Measurements from ENCODE around the gene HDAC1.
"Not testable (repeated sequence)": the region's sequence is repeated elsewhere in the genome, so short reads cannot be mapped to it uniquely, and the experiment has no call there.

The HDAC1 gene

GRCh38 chr1:32257227-32257508 lies 34.7 kb upstream of the HDAC1 start:
- Histone ChIP-seq H3K4me3 (ENCODE audit: low read depth, low read length) (no peak overlapping the region), H3K27ac (no peak overlapping the region)
- no peak for TF ChIP-seq CTCF (IDR thresholded peaks at IDR 0.05; ENCODE audit: low read depth, low read length)

GRCh38 chr1:32263236-32263593 lies 28.7 kb upstream of the HDAC1 start:
- H3K27ac ChIP-seq; H3K36me3 ChIP-seq; H3K27me3 ChIP-seq (ENCODE audit: insufficient read depth, low read depth, severe bottlenecking); H3K9me3 ChIP-seq (ENCODE audit: severe bottlenecking); H3K4me3 ChIP-seq (ENCODE audit: low read depth, low read length); DNase-seq: not testable (repeated sequence)

More at GRCh38 chr1:32257227-32257508, 34.7 kb upstream of the HDAC1 start:
- DNase-seq = no peak
- Histone ChIP-seq H3K36me3 (no peaks in the 10 kb centered on the region), H3K9me3 (ENCODE audit: severe bottlenecking) (no peaks in the 10 kb centered on the region), H3K27me3 (ENCODE audit: insufficient read depth, low read depth, severe bottlenecking) (no peaks in the 10 kb centered on the region)

DNA sequence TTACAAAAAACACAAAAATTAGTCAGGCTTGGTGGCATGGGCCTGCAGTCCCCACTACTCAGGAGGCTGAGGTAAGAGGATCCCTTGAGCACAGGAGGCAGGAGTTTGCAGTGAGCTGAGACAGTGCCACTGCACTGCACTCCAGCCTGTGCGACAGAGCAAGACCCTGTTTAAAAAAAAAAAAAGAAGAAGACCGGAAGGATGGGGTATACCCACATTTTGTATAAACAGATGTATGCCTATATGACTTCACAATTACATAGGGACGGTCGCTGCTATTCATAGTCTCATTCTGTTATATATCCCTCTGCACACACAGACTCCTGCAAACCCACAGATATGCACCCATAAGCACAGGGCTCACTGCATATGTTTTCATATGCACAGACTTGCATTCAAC lies 28.1 kb upstream of the HDAC1 start:
- no peak overlapping the region for H3K4me3 ChIP-seq (ENCODE audit: low read depth, low read length)
- H3K9me3 ChIP-seq (ENCODE audit: severe bottlenecking) = no peaks in the 10 kb centered on the region
- DNase-seq = no peak
- no peak overlapping the region for H3K27ac ChIP-seq
- no peak for TF ChIP-seq CTCF (IDR thresholded peaks at IDR 0.05; ENCODE audit: low read depth, low read length)
- H3K36me3 ChIP-seq = no peaks in the 10 kb centered on the region
- H3K27me3 ChIP-seq (ENCODE audit: insufficient read depth, low read depth, severe bottlenecking) = no peaks in the 10 kb centered on the region

DNA sequence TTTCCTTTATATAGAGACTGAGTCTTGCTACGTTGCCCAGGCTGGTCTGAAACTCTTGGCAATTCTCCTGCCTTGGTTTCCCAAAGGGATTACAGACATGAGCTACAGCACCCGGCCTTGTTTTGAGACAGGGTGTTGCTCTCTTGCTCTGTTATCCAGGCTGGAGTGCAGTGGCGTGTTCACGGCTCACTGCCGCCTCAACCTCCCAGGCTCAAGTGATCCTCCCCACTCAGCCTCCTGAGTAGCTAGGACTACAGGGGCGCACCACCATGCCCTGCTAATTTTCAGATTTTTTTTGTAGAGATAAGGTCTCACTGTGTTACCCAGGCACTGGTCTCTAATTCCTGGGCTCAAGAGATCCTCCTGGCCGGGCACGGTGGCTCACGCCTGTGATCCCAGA lies 26.0 kb upstream of the HDAC1 start:
- H3K9me3 ChIP-seq (ENCODE audit: severe bottlenecking) = no peaks in the 10 kb centered on the region
- no peak for DNase-seq
- H3K27me3 ChIP-seq (ENCODE audit: insufficient read depth, low read depth, severe bottlenecking) = no peaks in the 10 kb centered on the region
- no peak overlapping the region for H3K4me3 ChIP-seq (ENCODE audit: low read depth, low read length)
- H3K27ac ChIP-seq = no peak overlapping the region
- H3K36me3 ChIP-seq = no peaks in the 10 kb centered on the region
- TF ChIP-seq CTCF (IDR thresholded peaks at IDR 0.05; ENCODE audit: low read depth, low read length) = no peak

DNA sequence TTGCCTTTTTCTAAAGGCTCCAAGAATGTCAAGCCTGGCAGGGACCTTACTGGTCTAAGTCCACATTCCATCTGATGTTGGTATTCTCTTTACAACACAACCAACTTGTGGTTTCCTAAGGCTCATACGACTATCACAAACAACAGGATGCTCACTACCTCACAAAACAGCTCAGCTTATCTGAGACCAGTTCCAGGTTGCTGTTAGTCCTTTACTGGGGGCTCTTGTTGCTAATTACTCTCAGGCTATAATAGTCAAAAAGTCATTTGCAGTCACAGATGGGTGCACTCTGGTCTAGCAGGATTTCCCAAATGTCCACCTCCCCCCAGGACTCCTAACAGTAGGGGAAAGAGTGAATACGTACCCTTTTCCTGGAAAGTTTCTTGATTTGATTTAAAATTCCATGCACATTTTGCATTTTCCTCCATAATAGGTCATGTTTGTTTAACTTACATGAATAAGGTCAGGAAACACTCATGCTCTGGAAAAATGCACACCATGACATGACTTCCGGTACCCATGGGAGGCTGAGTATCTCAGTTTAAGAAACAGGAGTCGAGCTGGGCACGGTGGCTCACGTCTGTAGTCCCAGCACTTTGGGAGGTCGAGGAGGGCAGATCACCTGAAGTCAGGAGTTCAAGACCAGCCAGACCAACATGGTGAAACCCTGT lies 24.8 kb upstream of the HDAC1 start:
- DNase-seq = no peak
- no peak for TF ChIP-seq CTCF (IDR thresholded peaks at IDR 0.05; ENCODE audit: low read depth, low read length)
- no peaks in the 10 kb centered on the region for H3K36me3 ChIP-seq
- no peak overlapping the region for H3K27ac ChIP-seq
- H3K27me3 ChIP-seq (ENCODE audit: insufficient read depth, low read depth, severe bottlenecking) = no peaks in the 10 kb centered on the region
- H3K9me3 ChIP-seq (ENCODE audit: severe bottlenecking) = no peaks in the 10 kb centered on the region
- H3K4me3 ChIP-seq (ENCODE audit: low read depth, low read length) = no peak overlapping the region

DNA sequence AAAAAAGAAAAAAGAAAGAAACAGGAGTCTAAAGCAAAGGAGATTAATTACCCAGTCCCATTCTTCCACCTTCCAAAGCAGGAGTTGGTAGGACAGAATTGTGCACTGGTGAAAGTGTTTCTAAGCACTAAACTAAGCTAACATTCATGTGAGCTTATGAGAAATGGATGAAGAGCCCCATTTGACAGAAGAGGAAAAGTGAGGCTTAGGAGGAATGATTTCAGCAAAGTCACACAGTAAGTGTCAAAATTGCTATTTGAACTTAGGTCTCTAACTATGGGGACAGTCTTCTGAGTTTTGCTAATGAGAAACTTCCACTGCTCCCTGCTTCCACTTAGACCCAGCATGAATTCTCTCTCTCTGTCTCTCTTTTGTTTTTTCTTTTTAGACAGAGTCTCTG lies 22.1 kb upstream of the HDAC1 start:
- TF ChIP-seq CTCF (IDR thresholded peaks at IDR 0.05; ENCODE audit: low read depth, low read length) = no peak
- H3K9me3 ChIP-seq (ENCODE audit: severe bottlenecking) = no peaks in the 10 kb centered on the region
- H3K36me3 ChIP-seq = no peaks in the 10 kb centered on the region
- no peaks in the 10 kb centered on the region for H3K27me3 ChIP-seq (ENCODE audit: insufficient read depth, low read depth, severe bottlenecking)
- H3K4me3 ChIP-seq (ENCODE audit: low read depth, low read length) = no peak overlapping the region
- no peak overlapping the region for H3K27ac ChIP-seq
- DNase-seq = no peak
